ENCODE data around the gene RASA4B. TPM values are rescaled to one million over a fixed set of nuclear protein-coding genes. Genes with fewer than 3 reads are reported as not detected.
"Not testable (repeated sequence)": the region's sequence is repeated elsewhere in the genome, so short reads cannot be mapped to it uniquely, and the experiment has no call there.

Gene RASA4B
- total RNA-seq, 1 donor from 2014 or later, result 11.7 TPM

DNA sequence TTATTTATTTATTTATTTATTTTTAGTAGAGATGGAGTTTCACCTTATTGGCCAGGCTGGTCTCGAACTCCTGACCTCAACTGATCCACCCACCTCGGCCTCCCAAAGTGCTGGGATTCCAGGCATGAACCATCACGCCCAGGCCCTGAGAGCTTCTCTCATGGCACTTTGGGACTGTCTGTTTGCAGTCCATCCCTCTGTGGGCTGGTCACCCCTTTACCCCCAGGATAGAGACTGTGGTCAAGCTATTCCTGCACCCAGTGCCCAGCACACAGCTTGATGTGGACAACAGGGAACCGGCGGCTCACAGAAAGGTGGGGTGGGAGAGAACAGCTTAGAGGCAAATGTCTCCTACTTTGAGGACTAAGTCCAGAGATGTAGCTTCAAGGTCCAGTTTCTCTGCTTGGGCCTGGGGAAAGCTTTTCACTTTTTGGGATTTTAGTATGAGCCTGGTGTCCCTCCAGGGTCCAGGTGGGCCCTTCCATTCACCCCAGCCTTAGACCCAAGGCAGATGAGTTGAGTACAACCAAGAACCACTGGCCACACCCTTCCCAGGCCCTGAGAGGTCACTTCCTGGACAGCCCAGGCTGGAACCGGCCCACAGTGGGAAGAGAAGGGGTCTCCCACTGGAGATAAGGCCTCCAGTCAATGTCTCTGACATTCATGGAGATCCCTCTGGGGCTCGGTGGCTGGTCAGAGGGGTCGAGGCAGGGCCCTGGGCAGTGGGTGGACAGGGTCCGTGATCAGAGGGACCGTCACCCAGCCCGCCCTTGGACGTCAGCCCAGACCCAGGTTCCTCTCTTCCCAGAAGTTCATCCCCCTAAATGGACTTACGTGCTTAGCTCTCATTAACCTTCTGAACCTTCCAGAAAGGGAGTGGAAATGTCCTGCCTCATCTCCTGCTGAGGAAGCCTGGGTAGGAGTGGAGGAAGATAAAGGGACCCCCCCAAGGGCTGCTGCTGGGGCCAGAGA lies 10.5 kb upstream of the RASA4B start:
- H3K36me3 Mint-ChIP-seq (ENCODE audit: unreplicated experiment); H3K9me3 Mint-ChIP-seq (ENCODE audit: unreplicated experiment); H3K27ac Mint-ChIP-seq (ENCODE audit: unreplicated experiment); H3K4me1 Mint-ChIP-seq (ENCODE audit: unreplicated experiment); H3K27me3 Mint-ChIP-seq (ENCODE audit: unreplicated experiment); DNase-seq (ENCODE audit: extremely low spot score, unreplicated experiment); H3K4me3 Mint-ChIP-seq (ENCODE audit: unreplicated experiment): not testable (repeated sequence)

DNA sequence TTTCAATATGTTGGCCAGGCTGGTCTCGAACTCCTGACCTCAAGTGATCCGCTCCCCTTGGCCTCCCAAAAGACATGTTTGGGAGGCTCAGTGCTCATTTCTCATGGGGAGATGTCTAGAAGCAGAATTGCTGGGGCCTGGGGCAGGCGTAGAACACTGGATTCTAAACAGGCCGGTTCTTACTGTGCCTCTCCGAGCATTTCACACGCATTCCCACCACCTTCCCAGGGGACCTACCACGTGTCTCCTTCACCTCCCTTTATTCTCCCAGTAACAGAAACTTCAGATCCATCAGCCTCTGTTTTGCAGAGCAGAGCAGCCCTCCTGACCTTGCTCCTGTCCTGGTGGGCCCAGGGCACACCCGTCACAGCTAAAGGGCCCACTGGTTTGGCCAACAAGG lies 9.6 kb upstream of the RASA4B start:
- not testable (repeated sequence) for H3K9me3 Mint-ChIP-seq (ENCODE audit: unreplicated experiment); H3K27me3 Mint-ChIP-seq (ENCODE audit: unreplicated experiment); DNase-seq (ENCODE audit: extremely low spot score, unreplicated experiment); H3K4me3 Mint-ChIP-seq (ENCODE audit: unreplicated experiment); H3K36me3 Mint-ChIP-seq (ENCODE audit: unreplicated experiment); H3K4me1 Mint-ChIP-seq (ENCODE audit: unreplicated experiment)
- peak overlapping the region; percentile 34 for H3K27ac Mint-ChIP-seq (ENCODE audit: unreplicated experiment)

DNA sequence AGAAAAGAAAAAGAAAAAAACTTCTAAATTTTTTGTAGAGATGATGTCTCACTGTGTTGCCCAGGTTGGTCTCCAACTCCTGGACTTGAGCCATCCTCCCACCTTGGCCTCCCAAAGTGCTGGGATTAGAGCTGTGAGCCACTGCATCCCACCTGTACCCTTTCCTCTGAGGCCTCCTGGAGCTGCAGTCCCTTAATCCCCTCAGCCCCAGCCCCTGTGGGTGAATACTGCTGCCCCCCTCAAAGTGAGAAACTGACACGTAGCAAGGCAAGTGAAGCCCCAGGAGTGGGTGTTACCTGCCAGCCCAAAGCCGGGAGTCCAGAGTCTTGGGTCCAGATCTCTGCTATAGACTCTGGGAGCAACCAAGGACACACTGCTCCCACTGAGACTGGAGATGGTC lies 7.2 kb upstream of the RASA4B start:
- not testable (repeated sequence) for DNase-seq (ENCODE audit: extremely low spot score, unreplicated experiment); H3K4me3 Mint-ChIP-seq (ENCODE audit: unreplicated experiment); H3K27ac Mint-ChIP-seq (ENCODE audit: unreplicated experiment); H3K4me1 Mint-ChIP-seq (ENCODE audit: unreplicated experiment); H3K36me3 Mint-ChIP-seq (ENCODE audit: unreplicated experiment); H3K27me3 Mint-ChIP-seq (ENCODE audit: unreplicated experiment); H3K9me3 Mint-ChIP-seq (ENCODE audit: unreplicated experiment)

GRCh38 chr7:102520797-102521196 lies 3.2 kb upstream of the RASA4B start:
- H3K4me1 Mint-ChIP-seq (ENCODE audit: unreplicated experiment); H3K4me3 Mint-ChIP-seq (ENCODE audit: unreplicated experiment); DNase-seq (ENCODE audit: extremely low spot score, unreplicated experiment); H3K9me3 Mint-ChIP-seq (ENCODE audit: unreplicated experiment); H3K27ac Mint-ChIP-seq (ENCODE audit: unreplicated experiment); H3K27me3 Mint-ChIP-seq (ENCODE audit: unreplicated experiment); H3K36me3 Mint-ChIP-seq (ENCODE audit: unreplicated experiment): not testable (repeated sequence)

DNA sequence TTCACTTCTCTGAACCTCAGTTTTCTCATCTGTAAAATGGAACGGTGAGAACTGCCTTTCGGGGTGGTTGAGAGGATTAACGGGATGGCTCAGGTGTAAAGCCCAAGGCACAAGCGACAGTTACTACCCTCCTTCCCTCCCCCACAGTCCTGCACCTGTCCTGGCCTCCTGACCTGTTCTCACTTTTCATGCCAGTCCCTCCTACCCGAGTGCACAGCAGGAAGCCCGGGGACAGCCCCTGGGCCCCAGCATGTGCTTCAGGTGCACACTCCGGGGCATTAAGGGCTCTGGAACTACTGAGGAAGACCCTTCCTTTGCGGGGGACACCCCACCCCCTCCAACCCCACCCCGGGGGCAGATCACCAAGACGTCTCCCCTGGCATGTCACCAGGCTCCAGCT lies 626 bp downstream of the RASA4B start:
- not testable (repeated sequence) for H3K4me3 Mint-ChIP-seq (ENCODE audit: unreplicated experiment); H3K9me3 Mint-ChIP-seq (ENCODE audit: unreplicated experiment); H3K27me3 Mint-ChIP-seq (ENCODE audit: unreplicated experiment); H3K4me1 Mint-ChIP-seq (ENCODE audit: unreplicated experiment); DNase-seq (ENCODE audit: extremely low spot score, unreplicated experiment); H3K27ac Mint-ChIP-seq (ENCODE audit: unreplicated experiment); H3K36me3 Mint-ChIP-seq (ENCODE audit: unreplicated experiment)

- H3K27ac Mint-ChIP-seq (ENCODE audit: unreplicated experiment); H3K9me3 Mint-ChIP-seq (ENCODE audit: unreplicated experiment); H3K4me3 Mint-ChIP-seq (ENCODE audit: unreplicated experiment); H3K36me3 Mint-ChIP-seq (ENCODE audit: unreplicated experiment); H3K27me3 Mint-ChIP-seq (ENCODE audit: unreplicated experiment); DNase-seq (ENCODE audit: extremely low spot score, unreplicated experiment); H3K4me1 Mint-ChIP-seq (ENCODE audit: unreplicated experiment): not testable (repeated sequence)
Measured at GRCh38 chr7:102515889-102516288, 1.7 kb downstream of the RASA4B start.

DNA sequence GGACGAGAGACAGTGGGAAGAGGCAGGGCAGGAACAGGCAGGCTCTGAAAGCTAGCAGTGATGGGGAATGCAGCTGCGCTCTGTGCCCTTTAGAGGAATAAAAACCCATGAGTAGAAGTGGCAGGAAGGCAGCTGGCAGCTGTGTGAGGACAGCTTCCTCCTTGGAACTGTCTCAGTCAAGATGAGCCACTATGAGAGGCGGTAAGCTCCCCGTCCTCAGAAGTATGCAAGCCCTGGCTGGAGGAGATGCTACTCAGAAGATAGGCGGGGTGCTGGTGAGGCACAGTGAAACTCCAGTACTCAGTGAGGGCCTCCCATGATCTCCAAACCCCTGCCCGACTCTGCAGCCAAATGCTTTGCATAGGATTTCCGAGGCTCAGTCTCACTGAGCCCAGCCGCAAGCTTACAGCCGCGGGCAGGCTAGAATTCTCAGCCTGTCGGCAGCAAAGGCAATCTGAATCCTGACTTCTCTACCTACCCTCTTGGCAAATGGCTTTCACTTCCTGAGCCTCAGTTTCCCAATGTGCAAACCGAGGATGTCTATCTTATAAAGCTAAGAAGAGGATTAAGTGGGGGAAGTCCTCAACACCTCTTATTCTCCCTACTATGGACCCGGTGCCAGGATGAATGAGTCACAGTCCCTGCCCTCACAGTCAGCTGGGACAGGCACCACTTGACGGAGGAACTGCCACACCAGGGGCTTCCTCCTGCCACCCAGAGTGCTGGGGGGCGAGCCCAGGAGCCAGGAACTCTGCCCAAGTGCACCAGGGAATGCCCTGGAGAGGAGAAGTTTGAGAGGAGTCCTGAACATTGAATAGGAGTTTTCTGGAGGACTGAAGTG lies 2.5 kb downstream of the RASA4B start:
- not testable (repeated sequence) for H3K9me3 Mint-ChIP-seq (ENCODE audit: unreplicated experiment); H3K4me3 Mint-ChIP-seq (ENCODE audit: unreplicated experiment); H3K36me3 Mint-ChIP-seq (ENCODE audit: unreplicated experiment); H3K4me1 Mint-ChIP-seq (ENCODE audit: unreplicated experiment); DNase-seq (ENCODE audit: extremely low spot score, unreplicated experiment); H3K27ac Mint-ChIP-seq (ENCODE audit: unreplicated experiment); H3K27me3 Mint-ChIP-seq (ENCODE audit: unreplicated experiment)

DNA sequence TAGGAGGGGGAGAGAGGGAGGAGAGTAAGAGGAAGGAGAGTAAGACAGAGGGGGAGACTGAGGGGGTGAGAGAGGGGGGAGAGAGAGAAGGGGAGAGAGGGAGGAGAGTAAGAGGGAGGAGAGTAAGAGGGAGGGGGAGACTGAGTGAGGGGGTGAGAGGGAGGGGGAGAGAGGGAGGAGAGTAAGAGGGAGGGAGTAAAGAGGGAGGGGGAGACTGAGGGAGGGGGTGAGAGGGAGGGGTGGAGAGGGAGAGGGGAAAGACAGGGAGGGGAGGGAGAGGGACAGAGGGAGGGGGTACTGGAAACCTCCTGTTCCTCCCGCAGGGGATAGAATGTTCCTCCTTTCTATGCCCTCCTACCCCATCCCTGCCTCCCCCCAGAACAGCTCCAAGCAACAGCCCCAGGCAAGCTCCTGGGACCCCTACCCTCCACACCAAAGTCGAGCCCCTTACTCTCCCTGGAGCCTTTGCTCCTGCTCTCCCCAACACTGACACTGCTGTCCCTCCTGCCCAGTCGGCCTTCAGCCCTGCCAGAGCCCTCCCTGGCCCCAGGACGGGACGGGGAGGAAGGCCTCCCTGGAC lies 4.8 kb downstream of the RASA4B start:
- not testable (repeated sequence) for H3K27ac Mint-ChIP-seq (ENCODE audit: unreplicated experiment); H3K36me3 Mint-ChIP-seq (ENCODE audit: unreplicated experiment); DNase-seq (ENCODE audit: extremely low spot score, unreplicated experiment); H3K27me3 Mint-ChIP-seq (ENCODE audit: unreplicated experiment); H3K4me3 Mint-ChIP-seq (ENCODE audit: unreplicated experiment); H3K9me3 Mint-ChIP-seq (ENCODE audit: unreplicated experiment); H3K4me1 Mint-ChIP-seq (ENCODE audit: unreplicated experiment)

- H3K9me3 Mint-ChIP-seq (ENCODE audit: unreplicated experiment); H3K4me3 Mint-ChIP-seq (ENCODE audit: unreplicated experiment); H3K4me1 Mint-ChIP-seq (ENCODE audit: unreplicated experiment); H3K27me3 Mint-ChIP-seq (ENCODE audit: unreplicated experiment); H3K36me3 Mint-ChIP-seq (ENCODE audit: unreplicated experiment); DNase-seq (ENCODE audit: extremely low spot score, unreplicated experiment); H3K27ac Mint-ChIP-seq (ENCODE audit: unreplicated experiment): not testable (repeated sequence)
Measured at GRCh38 chr7:102511860-102512522, 5.6 kb downstream of the RASA4B start.

- H3K27me3 Mint-ChIP-seq (ENCODE audit: unreplicated experiment); H3K27ac Mint-ChIP-seq (ENCODE audit: unreplicated experiment); DNase-seq (ENCODE audit: extremely low spot score, unreplicated experiment); H3K4me1 Mint-ChIP-seq (ENCODE audit: unreplicated experiment); H3K4me3 Mint-ChIP-seq (ENCODE audit: unreplicated experiment); H3K9me3 Mint-ChIP-seq (ENCODE audit: unreplicated experiment); H3K36me3 Mint-ChIP-seq (ENCODE audit: unreplicated experiment): not testable (repeated sequence)
Measured at GRCh38 chr7:102510575-102510974, 7.0 kb downstream of the RASA4B start.

- not testable (repeated sequence) for H3K27me3 Mint-ChIP-seq (ENCODE audit: unreplicated experiment); H3K27ac Mint-ChIP-seq (ENCODE audit: unreplicated experiment); H3K4me3 Mint-ChIP-seq (ENCODE audit: unreplicated experiment); H3K9me3 Mint-ChIP-seq (ENCODE audit: unreplicated experiment); H3K36me3 Mint-ChIP-seq (ENCODE audit: unreplicated experiment); DNase-seq (ENCODE audit: extremely low spot score, unreplicated experiment); H3K4me1 Mint-ChIP-seq (ENCODE audit: unreplicated experiment)
Measured at GRCh38 chr7:102507410-102508088, 10.0 kb downstream of the RASA4B start.
